Measurements from ENCODE around the gene DNM1L. TPM values are rescaled to one million over a fixed set of nuclear protein-coding genes. Genes with fewer than 3 reads are reported as not detected.
"Not testable (repeated sequence)": the region's sequence is repeated elsewhere in the genome, so short reads cannot be mapped to it uniquely, and the experiment has no call there.

DNM1L gene
- total RNA-seq, 1 donor from 2014 or later, result 40.9 TPM

DNA sequence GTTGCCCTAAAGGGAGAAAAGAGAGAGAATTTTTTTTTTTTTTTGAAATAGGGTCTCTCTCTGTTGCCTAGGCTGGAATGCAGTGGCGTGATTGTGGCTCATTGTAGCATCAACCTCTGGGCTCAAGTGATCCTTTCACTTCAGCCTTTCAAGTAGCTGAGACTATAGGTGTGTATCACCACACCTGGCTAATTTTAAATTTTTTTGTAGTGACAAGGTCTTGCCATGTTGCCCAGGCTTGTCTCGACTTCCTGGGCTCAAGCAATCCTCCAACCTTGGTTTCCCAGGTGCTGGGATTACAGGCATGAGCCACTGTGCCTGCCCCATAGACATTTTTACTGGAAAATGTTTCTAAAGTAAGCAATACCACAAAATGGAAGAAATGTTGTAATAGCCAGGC lies 39.8 kb downstream of the DNM1L start:
- DNase-seq (no peak), ATAC-seq (no peak)
- H3K9me3 ChIP-seq, result no peaks in the 10 kb centered on the region
- H3K4me1 ChIP-seq, result no peaks in the 10 kb centered on the region
- no peaks in the 10 kb centered on the region for H3K27me3 ChIP-seq (ENCODE audit: low read depth)
- no peak overlapping the region for H3K4me3 ChIP-seq
- H3K36me3 ChIP-seq, result peaks cover 71% of the 10 kb centered on the region
- intact Hi-C loops (cut with DNase I), result no loop called here
- no peak for TF ChIP-seq CTCF (IDR thresholded peaks at IDR 0.05)
- H3K27ac ChIP-seq, result no peak overlapping the region

DNA sequence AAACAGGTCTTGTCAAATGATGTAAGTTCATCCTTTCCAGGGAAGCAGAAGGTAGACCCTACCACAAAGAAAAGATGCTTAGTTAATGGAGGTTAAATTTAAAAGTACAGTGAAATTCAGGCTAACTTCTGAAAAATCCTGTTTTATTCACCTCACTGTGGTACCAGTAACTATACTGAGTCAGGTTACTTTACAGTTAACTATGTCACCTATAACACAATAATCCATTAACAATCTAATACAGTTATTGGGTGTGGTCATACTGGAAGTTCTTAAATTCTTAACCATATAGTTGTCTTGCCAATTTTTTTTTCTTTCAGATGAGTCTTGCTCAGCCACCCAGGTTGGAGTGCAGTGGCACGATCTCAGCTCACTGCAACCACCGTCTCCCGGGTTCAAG lies 46.2 kb downstream of the DNM1L start:
- H3K27me3 ChIP-seq (ENCODE audit: low read depth); ATAC-seq; H3K9me3 ChIP-seq; H3K27ac ChIP-seq; H3K4me3 ChIP-seq; intact Hi-C loops (cut with DNase I); DNase-seq; H3K4me1 ChIP-seq: not testable (repeated sequence)
- peaks cover 86% of the 10 kb centered on the region for H3K36me3 ChIP-seq

GRCh38 chr12:32726286-32726685 lies 47.2 kb downstream of the DNM1L start:
- no peak overlapping the region for H3K27ac ChIP-seq
- H3K4me1 ChIP-seq, result no peaks in the 10 kb centered on the region
- TF ChIP-seq CTCF (IDR thresholded peaks at IDR 0.05), result no peak
- no peaks in the 10 kb centered on the region for H3K9me3 ChIP-seq
- ATAC-seq (no peak), DNase-seq (no peak)
- intact Hi-C loops (cut with DNase I), result no loop called here
- H3K36me3 ChIP-seq, result peaks cover 88% of the 10 kb centered on the region
- no peak overlapping the region for H3K4me3 ChIP-seq
- H3K27me3 ChIP-seq (ENCODE audit: low read depth), result no peaks in the 10 kb centered on the region

DNA sequence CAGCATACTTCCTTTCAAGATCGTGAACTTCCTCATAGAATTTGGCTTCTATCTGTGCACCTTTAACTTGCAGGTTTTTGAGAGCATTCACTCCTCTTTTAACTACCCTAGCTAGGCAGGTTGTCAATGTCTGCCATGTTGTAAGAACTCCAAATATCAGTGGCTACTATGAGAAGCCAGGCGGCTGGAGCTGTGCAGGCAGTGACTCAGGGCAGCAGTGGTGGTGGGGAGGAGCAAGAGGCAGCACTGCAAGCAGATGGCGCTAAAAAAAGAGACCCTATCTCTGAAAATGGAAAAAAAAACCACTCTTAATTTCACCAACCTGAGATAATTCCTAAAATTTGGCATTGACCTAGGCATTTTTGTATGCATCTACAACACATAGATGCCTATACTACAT lies 48.1 kb downstream of the DNM1L start:
- H3K4me3 ChIP-seq, result no peak overlapping the region
- no peaks in the 10 kb centered on the region for H3K27me3 ChIP-seq (ENCODE audit: low read depth)
- no peak for TF ChIP-seq CTCF (IDR thresholded peaks at IDR 0.05)
- no peaks in the 10 kb centered on the region for H3K4me1 ChIP-seq
- H3K27ac ChIP-seq, result no peak overlapping the region
- ATAC-seq, result no peak
- no peaks in the 10 kb centered on the region for H3K9me3 ChIP-seq
- H3K36me3 ChIP-seq, result peaks cover 88% of the 10 kb centered on the region
- DNase-seq, result no peak
- intact Hi-C loops (cut with DNase I), result no loop called here

DNA sequence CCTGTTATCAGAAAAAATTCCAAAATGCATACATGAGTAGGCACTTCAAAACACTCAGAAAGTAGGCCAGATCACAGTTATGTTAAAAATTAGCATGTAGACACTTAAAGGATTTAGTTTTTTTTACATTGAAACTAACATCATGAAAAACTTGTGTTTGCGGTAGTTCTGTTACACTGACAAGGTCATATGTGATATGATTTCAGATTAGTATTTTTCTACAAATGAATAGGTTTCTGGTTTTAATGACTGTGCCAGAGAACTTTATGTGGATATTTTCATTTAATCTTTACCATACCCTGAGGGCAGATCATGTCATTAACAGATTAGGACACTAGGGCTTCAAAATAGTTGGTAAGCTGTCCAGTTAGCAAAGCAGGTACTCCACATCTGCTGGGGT lies 55.9 kb downstream of the DNM1L start:
- Histone ChIP-seq H3K36me3 (peaks cover 98% of the 10 kb centered on the region), H3K27me3 (ENCODE audit: low read depth) (no peaks in the 10 kb centered on the region), H3K4me1 (no peaks in the 10 kb centered on the region), H3K27ac (no peak overlapping the region), H3K4me3 (no peak overlapping the region), H3K9me3 (no peaks in the 10 kb centered on the region)
- intact Hi-C loops (cut with DNase I), result no loop called here
- no peak for TF ChIP-seq CTCF (IDR thresholded peaks at IDR 0.05)
- DNase-seq, result no peak
- ATAC-seq, result no peak

DNA sequence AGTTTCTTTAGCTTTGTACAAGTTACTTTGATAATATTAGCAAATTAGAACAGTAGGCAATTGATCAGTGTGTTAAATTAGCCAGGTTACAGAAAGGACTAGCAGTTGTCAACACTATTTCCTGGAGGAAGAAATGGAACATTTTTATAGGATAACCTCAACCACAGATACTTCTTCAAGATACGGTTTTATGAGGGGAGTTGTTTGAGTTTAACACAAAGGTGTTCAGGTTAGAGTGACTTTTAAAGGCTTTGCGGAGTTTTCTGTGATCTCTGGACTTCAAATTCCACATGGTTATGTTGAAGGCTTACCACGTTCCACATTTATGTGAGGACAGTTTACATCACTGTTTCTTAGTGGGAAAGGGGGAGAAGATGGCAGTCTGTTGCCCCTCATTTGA lies 57.3 kb downstream of the DNM1L start:
- Histone ChIP-seq H3K27ac (no peak overlapping the region), H3K9me3 (no peaks in the 10 kb centered on the region), H3K27me3 (ENCODE audit: low read depth) (no peaks in the 10 kb centered on the region), H3K4me1 (no peaks in the 10 kb centered on the region), H3K36me3 (peaks cover 98% of the 10 kb centered on the region), H3K4me3 (no peak overlapping the region)
- no peak for TF ChIP-seq CTCF (IDR thresholded peaks at IDR 0.05)
- DNase-seq, result no peak
- intact Hi-C loops (cut with DNase I), result no loop called here
- ATAC-seq, result no peak
